Kidney tubule cell (primary cell): ENCODE measurements around the gene VPS51.

Experiments
- DNase-seq: peaks from one replicate; pipeline ENCODE4 v3.0.0-alpha.2; 2018; ENCODE audit warnings: low spot score

VPS51 gene

GRCh38 chr11:65119670-65119995, 23.6 kb downstream of the VPS51 start:
- no peak for DNase-seq

- no peak for DNase-seq
Observed at GRCh38 chr11:65120831-65121230, 24.8 kb downstream of the VPS51 start.

DNA sequence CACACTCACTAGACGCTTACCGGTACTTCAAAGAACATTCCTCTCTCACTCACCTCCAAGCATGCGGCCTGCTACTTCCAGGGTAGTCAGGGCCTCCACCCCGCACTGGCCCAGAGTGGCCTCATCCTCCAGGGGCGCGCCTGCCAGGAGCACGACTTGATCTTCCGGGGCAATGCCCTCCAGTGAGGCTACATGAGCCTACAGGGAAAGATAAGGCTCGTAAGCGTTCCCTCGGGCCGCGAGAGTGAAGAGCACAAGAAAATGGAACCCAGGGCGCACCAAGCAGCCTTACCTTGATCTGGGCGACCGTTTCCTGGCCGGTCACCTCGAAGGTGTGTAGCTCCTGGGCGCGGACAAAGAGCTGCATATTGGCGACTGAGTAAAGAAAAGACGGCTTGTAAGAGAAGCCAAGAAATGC, 25.4 kb downstream of the VPS51 start:
- DNase-seq: peak; percentile 46

GRCh38 chr11:65121865-65122696, 26.1 kb downstream of the VPS51 start, which contains the start of the genes FAU and MRPL49:
FAU (minus strand) TSS chr11:65122134; CDS start chr11:65121813, 321 bp downstream.
MRPL49 (plus strand) TSS chr11:65122321; CDS start chr11:65122347, 26 bp downstream.
- peak; percentile 98 for DNase-seq

- no peak for DNase-seq
Observed at GRCh38 chr11:65124480-65125196, 28.6 kb downstream of the VPS51 start.

DNA sequence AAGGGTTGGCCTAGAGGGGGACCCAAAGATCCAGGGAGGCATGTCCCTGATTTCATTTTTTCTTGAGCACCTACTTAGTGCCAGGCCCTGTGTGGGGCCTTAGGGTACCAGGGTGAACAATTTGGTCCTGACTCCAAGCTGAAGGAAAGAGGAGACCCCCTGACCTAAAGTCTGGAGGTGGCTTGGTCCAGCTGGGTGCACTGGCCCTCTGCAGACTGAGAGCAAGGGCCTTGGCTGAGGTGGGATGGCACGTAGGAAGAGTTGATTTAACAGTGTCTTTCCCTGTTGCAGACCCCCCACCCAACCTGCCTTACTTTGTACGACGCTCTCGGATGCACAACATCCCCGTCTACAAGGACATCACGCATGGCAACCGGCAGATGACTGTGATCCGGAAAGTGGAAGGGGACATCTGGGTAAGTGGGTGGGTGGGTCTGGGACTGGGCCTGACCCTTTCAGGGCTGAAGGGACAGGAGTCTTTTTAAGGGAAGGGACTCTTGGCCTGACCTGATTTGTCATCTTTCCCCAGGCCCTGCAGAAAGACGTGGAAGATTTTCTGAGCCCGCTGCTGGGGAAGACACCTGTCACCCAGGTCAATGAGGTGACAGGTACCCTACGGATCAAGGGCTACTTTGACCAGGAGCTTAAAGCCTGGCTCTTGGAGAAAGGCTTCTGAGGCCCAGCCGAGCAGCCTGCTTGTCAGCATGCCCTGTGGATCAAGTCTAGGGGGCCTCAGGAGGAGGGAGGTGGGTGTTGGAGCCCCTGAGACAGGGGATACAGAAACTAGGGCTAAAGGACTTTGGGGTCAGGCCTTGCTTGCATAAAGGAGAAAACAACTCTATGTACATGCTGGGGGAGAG, 29.4 kb downstream of the VPS51 start:
- DNase-seq: no peak

DNA sequence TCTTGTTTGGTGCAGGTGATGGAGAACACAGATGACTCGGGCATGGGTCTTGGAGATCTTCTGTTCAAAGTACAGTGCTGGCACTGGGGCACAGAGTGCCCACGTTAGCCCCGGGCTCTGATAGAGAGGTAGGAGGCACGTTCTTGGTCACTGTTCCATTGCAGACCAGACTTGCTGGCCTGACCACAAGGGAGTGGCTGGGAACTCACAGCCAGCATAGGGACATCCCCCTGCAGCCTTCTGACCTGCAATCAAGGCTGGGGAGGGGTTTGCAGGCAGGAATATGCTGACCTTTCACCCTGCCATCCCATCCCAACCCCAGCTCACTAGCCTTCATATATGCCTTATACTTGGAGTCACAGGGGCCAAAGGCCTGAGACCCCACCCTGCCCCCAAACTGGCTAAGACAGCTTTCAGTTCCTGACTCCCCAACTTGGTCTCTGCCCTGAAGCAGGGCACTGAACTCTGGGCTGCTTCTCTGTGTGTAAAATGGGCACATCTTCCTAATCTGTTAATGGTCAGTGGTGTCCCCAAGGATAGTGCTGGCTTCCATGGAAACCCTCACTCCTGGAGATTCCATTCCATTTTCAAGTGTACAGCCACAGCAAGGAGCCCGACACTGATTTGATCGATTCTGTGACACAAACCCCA, 30.7 kb downstream of the VPS51 start:
- no peak for DNase-seq

DNA sequence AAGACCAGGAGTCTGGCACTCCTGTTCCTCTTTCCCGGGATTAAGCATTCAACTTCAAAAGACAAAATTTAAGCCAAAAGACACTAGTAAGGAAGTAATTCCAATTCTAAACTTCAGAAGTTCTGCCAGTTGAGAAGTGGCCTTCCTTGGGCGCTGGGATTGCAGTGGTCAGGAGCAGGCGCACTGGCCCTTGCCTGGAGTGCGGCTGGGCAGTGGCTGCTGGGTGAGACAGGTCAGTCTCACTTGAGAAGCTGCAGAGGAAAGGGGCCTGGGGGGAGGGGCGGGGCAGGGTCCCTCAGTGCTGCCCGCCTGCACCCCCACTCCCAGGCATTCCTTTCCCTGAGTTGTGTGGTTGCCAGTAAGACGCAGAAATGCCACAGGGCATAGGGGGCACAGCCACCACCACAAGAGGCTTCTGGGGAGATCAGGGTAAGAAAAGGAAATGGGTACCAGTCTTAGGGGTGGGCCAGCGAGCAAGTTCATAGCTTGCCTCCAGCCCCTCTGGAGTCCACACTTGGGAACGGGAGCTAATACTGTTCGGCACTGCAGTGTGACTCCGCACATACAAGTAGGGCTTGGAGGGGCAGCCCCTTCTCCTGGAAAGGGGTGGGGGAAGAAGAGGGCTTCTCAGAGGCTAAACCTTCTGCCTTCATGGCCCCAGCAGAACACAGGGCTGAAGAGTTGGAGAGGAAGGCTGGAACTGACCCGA, 31.6 kb downstream of the VPS51 start:
- DNase-seq: no peak

- no peak for DNase-seq
Observed at GRCh38 chr11:65128182-65129145, 32.5 kb downstream of the VPS51 start.

DNA sequence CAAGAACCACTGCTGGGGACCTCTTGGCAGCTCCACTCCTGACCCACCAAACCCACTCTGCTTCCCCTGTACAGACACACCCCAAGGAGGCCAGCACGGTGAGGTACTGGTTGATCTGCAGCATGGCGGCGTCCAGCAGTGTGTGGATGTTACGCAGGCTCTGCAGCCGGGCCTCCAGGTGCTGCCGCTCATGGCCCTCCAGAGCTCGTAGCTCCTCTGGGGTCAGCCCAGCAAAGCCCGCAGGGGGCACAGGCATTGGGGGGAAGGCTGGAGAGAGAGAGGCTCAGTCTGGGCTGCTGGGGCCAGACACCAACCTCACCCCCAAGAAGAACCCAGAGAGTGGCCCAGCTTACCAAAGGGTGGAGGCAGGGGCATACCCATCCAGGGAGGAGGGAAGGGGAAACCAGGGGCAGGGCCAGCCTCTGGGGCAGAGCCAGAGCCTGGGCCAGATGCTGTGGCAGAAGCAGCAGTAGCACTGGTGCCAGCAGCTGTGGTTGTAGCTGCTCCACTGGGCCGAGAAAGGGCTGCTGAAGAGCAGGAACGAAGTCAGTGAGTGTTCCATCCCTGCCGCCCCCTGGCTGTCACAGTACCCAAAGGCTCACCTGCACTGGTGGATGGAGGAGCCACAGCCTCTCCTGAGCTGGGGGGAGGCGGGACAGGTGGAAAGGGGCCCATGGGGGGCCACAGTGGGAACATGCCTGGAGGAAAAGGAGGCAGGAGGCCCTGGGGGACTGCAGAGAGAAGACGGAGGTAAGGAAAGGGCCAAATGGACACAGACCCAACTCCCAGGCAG, 33.8 kb downstream of the VPS51 start:
- DNase-seq: no peak

- DNase-seq: no peak
Observed at GRCh38 chr11:65130631-65131416, 34.8 kb downstream of the VPS51 start.

GRCh38 chr11:65131417-65131776, 35.4 kb downstream of the VPS51 start:
- no peak for DNase-seq

- DNase-seq: no peak
Observed at GRCh38 chr11:65131895-65132237, 35.9 kb downstream of the VPS51 start.

GRCh38 chr11:65132238-65132987, 36.4 kb downstream of the VPS51 start:
- DNase-seq: no peak

DNA sequence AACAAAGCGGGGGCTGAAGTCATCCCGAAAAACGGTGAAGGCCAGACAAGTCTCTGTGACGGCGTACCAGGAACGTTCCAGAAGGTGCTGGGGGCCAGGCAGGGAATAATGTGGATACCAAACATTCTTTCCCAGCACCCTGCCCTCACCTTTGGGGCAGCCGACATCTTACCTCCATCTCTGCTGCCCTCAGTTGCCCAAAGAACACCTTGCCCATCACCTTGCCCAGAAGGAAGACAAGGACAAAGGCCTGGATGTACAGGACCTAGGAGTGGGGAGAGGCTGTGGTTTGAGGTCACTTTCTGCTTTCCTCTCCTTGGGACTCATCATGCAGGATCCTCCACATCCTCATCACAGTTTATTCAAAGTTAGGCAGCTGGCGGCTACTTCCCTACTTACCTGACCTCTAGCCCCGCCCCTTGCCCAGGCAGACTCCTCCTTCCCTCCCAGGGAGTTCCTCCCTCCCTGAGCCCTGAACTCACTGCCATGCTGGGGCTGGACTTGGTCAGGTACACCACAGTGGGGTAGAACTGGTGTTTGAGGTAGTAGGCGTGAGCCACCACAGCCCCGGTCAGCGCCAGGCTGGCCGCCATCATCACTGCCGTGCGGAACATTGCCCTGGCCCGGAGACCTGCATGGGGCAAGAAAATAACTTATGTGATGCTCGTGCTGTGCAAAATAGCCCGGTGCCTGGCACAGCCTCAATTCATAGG, 37.1 kb downstream of the VPS51 start:
- DNase-seq: peak; percentile 80

- DNase-seq: no peak
Observed at GRCh38 chr11:65133724-65134123, 37.7 kb downstream of the VPS51 start.
